Measurements from ENCODE around the gene UBR1.

GRCh38 chr15:43006991-43007390 is 98.8 kb downstream of the UBR1 start:
- TF ChIP-seq, protein P1, sequence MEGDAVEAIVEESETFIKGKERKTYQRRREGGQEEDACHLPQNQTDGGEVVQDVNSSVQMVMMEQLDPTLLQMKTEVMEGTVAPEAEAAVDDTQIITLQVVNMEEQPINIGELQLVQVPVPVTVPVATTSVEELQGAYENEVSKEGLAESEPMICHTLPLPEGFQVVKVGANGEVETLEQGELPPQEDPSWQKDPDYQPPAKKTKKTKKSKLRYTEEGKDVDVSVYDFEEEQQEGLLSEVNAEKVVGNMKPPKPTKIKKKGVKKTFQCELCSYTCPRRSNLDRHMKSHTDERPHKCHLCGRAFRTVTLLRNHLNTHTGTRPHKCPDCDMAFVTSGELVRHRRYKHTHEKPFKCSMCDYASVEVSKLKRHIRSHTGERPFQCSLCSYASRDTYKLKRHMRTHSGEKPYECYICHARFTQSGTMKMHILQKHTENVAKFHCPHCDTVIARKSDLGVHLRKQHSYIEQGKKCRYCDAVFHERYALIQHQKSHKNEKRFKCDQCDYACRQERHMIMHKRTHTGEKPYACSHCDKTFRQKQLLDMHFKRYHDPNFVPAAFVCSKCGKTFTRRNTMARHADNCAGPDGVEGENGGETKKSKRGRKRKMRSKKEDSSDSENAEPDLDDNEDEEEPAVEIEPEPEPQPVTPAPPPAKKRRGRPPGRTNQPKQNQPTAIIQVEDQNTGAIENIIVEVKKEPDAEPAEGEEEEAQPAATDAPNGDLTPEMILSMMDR (IDR thresholded peaks at IDR 0.05), result no peak
- TF ChIP-seq POLR2AphosphoS5 (IDR thresholded peaks at IDR 0.05; ENCODE audit: low read depth, low read length), result no peak
- no peak for TF ChIP-seq REST (IDR thresholded peaks at IDR 0.05; ENCODE audit: insufficient read depth in 1 of 2, low read depth in 2 of 2, low read length in 1 of 2)
- TF ChIP-seq TCF7L2 (IDR thresholded peaks at IDR 0.05; ENCODE audit: low read depth, low read length), result no peak
- no peak for TF ChIP-seq SIN3A (IDR thresholded peaks at IDR 0.05; ENCODE audit: borderline replicate concordance, insufficient read depth, low read depth, low read length)
